CD4-positive, alpha-beta T cell treated with Interleukin-6 for 4 hours (primary cell): ENCODE measurements around the gene DEAF1.

Experiments used
- DNase-seq: peaks from one replicate; pipeline ENCODE4 v3.0.0-alpha.2; 2020; ENCODE audit warnings: mixed read lengths

The DEAF1 gene

GRCh38 chr11:641806-642370, 53.1 kb downstream of the DEAF1 start:
- DNase-seq, result no peak

GRCh38 chr11:640021-640706, 54.9 kb downstream of the DEAF1 start:
- DNase-seq, result no peak

GRCh38 chr11:639332-639955, 55.6 kb downstream of the DEAF1 start:
- DNase-seq, result no peak

- DNase-seq, result no peak
These were observed 56.2 kb downstream of the DEAF1 start for GRCh38 chr11:638631-639331.

- no peak for DNase-seq
These were observed 57.2 kb downstream of the DEAF1 start for GRCh38 chr11:637593-638521.

- no peak for DNase-seq
These were observed 57.8 kb downstream of the DEAF1 start for GRCh38 chr11:637333-637592.

- no peak for DNase-seq
These were observed 58.3 kb downstream of the DEAF1 start, which contains the start of gene DRD4 for GRCh38 chr11:636511-637332. Gene DRD4, plus strand, starts transcription at chr11:637269. Its CDS starts 36 bp downstream, at chr11:637305.

- no peak for DNase-seq
These were observed 59.0 kb downstream of the DEAF1 start for GRCh38 chr11:635945-636510.

GRCh38 chr11:630871-631270, 64.2 kb downstream of the DEAF1 start:
- no peak for DNase-seq

GRCh38 chr11:629237-629583, 65.8 kb downstream of the DEAF1 start:
- peak; percentile 29 for DNase-seq

- no peak for DNase-seq
These were observed 67.0 kb downstream of the DEAF1 start for GRCh38 chr11:628056-628455.

GRCh38 chr11:627308-627576, 67.8 kb downstream of the DEAF1 start:
- DNase-seq, result no peak

GRCh38 chr11:626475-627307, 68.3 kb downstream of the DEAF1 start, which contains the start of gene SCT:
Gene SCT, minus strand, starts transcription at chr11:627181. Its CDS starts 38 bp downstream, at chr11:627143.
- no peak for DNase-seq

- no peak for DNase-seq
These were observed 69.3 kb downstream of the DEAF1 start for GRCh38 chr11:625636-626268.

- no peak for DNase-seq
These were observed 70.1 kb downstream of the DEAF1 start, which contains the start of gene CDHR5 for GRCh38 chr11:624705-625635. Gene CDHR5, minus strand, starts transcription at chr11:624955. Its CDS starts 53 bp downstream, at chr11:624902.

GRCh38 chr11:623999-624704, 70.9 kb downstream of the DEAF1 start:
- DNase-seq, result no peak

GRCh38 chr11:623349-623869, 71.6 kb downstream of the DEAF1 start:
- no peak for DNase-seq

GRCh38 chr11:621838-622237, 73.2 kb downstream of the DEAF1 start:
- no peak for DNase-seq
